AG09309 (cell line): Measurements from ENCODE around the gene DNAJB9.

ENCODE experiments used
- DNase-seq: peaks from one replicate; pipeline ENCODE4 v3.0.0-alpha.2; 2010; ENCODE audit warnings: low read depth
- H3K4me3 ChIP-seq: 2 replicates; pipeline ENCODE4 v1.5.1; 2011; ENCODE audit warnings: mild to moderate bottlenecking, low read depth, low read length, moderate library complexity; ENCODE audit not compliant: control insufficient read depth
- CTCF ChIP-seq: IDR thresholded peaks from 2 replicates; pipeline ENCODE4 v1.5.1; 2011; ENCODE audit warnings: mild to moderate bottlenecking, low read depth, low read length, inconsistent platforms; ENCODE audit not compliant: insufficient read depth, control insufficient read depth; ENCODE audit errors: missing control alignments

The DNAJB9 gene

DNA sequence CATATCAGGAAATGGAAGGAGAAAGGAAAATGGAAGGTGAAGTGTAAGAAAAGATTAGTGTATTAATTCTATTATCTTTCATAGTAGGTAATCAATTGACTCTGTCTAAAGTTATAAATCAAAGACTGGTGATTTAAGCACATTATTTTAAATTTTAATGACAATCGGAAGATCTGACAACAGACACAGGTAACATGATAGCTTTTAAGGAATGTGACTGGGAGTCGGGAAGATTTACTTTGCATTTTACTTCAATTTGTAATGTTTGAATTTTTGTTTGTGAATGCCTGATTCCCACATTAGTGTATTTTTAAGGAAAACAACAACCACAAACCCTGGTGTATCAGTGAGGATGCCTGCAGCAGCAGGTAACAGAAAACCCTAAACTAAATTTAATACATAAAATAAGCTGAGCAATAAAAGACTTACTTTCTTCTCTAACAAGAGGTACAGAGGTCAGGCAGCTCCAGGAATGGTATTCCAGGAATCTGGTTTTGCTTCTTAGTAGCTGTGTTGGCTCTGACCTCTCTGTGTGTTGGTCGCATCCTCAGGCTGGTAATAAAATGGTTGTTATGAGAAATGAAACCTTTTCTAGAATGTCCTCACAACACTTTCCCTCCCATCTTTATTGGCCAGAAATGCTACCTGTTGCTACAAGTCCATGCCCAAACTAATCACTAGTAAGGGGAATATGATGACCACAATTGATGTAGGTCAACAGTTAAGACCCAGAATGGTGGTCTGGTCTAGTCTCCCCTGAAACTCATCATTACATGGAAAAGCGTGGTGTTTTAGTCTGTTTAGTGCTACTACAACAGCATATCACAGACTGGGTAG is 12.2 kb downstream of the DNAJB9 start:
- no peak for DNase-seq
- no peak for TF ChIP-seq CTCF
- no peak overlapping the region for H3K4me3 ChIP-seq

DNA sequence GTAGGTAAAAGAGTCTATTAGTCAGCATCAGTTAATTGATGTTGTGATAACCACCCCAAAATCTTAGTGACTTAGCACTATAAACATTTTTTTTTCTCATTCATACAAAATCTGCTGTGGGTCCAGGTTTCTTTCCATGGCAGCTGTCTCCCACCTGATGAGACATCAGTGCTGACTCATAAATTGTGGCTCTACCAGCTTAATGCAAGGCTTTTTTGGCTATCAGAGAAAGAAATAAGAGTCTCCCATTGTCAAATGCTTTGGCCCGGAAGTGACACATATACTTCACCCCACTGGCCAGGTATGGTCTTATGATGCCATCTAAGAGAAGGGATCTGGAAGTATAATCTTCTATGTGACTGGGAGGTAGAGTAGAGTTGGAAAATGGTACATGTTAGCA is 14.5 kb downstream of the DNAJB9 start:
- DNase-seq: no peak
- TF ChIP-seq CTCF: no peak

DNA sequence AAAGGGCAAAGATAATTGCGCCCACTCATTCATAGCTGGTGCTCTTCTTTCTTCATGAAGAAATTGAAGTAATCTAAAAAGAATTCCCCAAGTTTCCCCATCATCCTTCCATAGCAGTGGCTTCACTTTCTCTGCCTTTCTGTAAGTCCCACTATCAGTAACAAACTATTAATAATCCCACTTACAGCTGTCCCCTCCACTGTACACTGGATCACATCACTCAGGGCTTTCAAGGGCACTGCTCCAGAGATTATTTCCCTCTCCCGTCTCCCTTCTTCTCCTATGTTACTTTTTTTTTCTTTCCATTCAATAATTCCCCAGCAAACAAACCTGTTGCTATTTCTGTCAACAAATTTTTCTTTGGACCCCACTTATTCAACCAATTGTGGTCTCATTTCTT is 16.2 kb downstream of the DNAJB9 start:
- no peak for TF ChIP-seq CTCF
- no peak overlapping the region for H3K4me3 ChIP-seq
- DNase-seq: no peak

More for the DNA sequence above, 14.5 kb downstream of the DNAJB9 start:
- H3K4me3 ChIP-seq: no peak overlapping the region

- no peak overlapping the region for H3K4me3 ChIP-seq
- no peak for DNase-seq
- TF ChIP-seq CTCF: no peak
Measured at GRCh38 chr7:108586274-108586710, 16.6 kb downstream of the DNAJB9 start.

DNA sequence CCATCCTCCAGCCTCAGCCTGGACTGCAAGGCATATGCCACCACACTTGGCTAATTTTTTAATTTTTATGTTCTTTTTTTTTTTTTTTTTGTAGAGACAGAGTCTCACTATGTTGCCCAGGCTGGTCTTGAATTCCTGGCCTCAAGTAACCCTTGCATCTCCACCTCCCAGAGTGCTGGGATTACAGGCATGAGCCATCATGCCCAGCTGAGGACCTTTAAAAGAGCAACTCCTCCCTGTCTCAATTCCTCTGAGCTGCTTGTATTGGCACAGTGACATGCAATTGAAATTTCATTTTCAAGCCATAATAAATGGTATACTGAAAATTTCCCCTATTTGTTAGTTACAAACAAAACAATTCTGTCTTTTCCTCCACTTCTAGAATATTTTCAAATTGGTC is 19.5 kb downstream of the DNAJB9 start:
- no peak for TF ChIP-seq CTCF
- no peak overlapping the region for H3K4me3 ChIP-seq
- DNase-seq: no peak

GRCh38 chr7:108589874-108590273 is 20.2 kb downstream of the DNAJB9 start:
- no peak for TF ChIP-seq CTCF

DNA sequence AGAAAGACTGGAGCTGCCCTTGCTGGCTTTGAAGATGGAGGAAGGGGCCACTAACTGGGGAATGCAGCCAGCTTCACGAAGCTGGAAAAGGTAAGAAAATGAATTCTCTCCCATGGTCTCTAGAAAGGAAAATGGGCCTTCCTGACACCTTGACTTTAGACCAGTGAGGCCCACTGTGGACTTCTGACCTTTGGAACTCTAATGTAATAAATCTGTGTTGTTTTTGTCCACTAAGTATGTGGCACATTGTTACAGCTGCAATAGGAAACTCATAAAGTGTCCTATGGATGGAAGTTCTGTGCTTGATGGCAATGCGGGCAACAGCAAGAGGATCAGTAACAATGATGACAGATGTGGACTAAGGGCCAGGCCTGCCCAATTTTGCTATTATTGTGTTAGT is 20.9 kb downstream of the DNAJB9 start:
- TF ChIP-seq CTCF: no peak
- DNase-seq: no peak
- no peak overlapping the region for H3K4me3 ChIP-seq

More at GRCh38 chr7:108589874-108590273, 20.2 kb downstream of the DNAJB9 start:
- DNase-seq: no peak
- no peak overlapping the region for H3K4me3 ChIP-seq
